HepG2 (cell line): ENCODE measurements around the gene WBP1. TPM values are rescaled to one million over a fixed set of nuclear protein-coding genes. Genes with fewer than 3 reads are reported as not detected.

Source experiments
- CBX5 ChIP-seq: sonication (generic); formaldehyde crosslinking; IDR thresholded peaks from 2 replicates; pipeline ENCODE4 v1.4.0; 2020; ENCODE audit warnings: missing genetic modification reagents, borderline replicate concordance
- ETV5 ChIP-seq: IDR thresholded peaks from 2 replicates; pipeline ENCODE4 v1.6.1; 2018; ENCODE audit warnings: missing biosample characterization, missing genetic modification reagents, inconsistent platforms, borderline replicate concordance
- ETV6 ChIP-seq: sonication (generic); formaldehyde crosslinking; conservative IDR thresholded peaks from 2 replicates; pipeline ENCODE4 v1.4.0; 2020; ENCODE audit warnings: missing genetic modification reagents
- FOXA1 ChIP-seq, 2 experiments: fragments of 450-650 bp in 1 of 2; sonication (generic) in 1 of 2; formaldehyde crosslinking in 1 of 2; IDR thresholded peaks; 2 replicates each; pipeline versions ENCODE4 v1.4.0 to v1.6.1; 2016 to 2020; ENCODE audit warnings: missing genetic modification reagents in 1 of 2
- FOXA3 ChIP-seq: IDR thresholded peaks from 2 replicates; pipeline ENCODE4 v1.6.1; 2016; ENCODE audit warnings: missing genetic modification reagents, missing compliant biosample characterization
- FOXC1 ChIP-seq: sonication (generic); formaldehyde crosslinking; IDR thresholded peaks from 2 replicates; pipeline ENCODE4 v1.8.0; 2022; ENCODE audit warnings: mild to moderate bottlenecking, missing genetic modification reagents, borderline replicate concordance
- HINFP ChIP-seq: sonication (generic); formaldehyde crosslinking; IDR thresholded peaks from 2 replicates; pipeline ENCODE4 v1.4.0; 2020; ENCODE audit warnings: low read depth, mild to moderate bottlenecking, missing genetic modification reagents
- MYC ChIP-seq: sonication (generic); formaldehyde crosslinking; IDR thresholded peaks from 2 replicates; pipeline ENCODE4 v1.9.0; 2021; ENCODE audit warnings: missing genetic modification reagents, borderline replicate concordance
- NAIF1 ChIP-seq: sonication (generic); formaldehyde crosslinking; IDR thresholded peaks from 2 replicates; pipeline ENCODE4 v1.5.0; 2020; ENCODE audit warnings: mild to moderate bottlenecking, missing genetic modification reagents, borderline replicate concordance
- RFXAP ChIP-seq: sonication (generic); formaldehyde crosslinking; IDR thresholded peaks from 2 replicates; pipeline ENCODE4 v1.4.0; 2020; ENCODE audit warnings: missing genetic modification reagents, borderline replicate concordance
- SNAPC2 ChIP-seq: sonication (generic); formaldehyde crosslinking; IDR thresholded peaks from 2 replicates; pipeline ENCODE4 v1.8.1; 2022; ENCODE audit warnings: mild to moderate bottlenecking, missing genetic modification reagents
- SP4 ChIP-seq: sonication (generic); formaldehyde crosslinking; IDR thresholded peaks from 2 replicates; pipeline ENCODE4 v1.8.1; 2023; ENCODE audit warnings: mild to moderate bottlenecking, missing genetic modification reagents
- TAF1 ChIP-seq: sonication (generic); formaldehyde crosslinking; IDR thresholded peaks from 2 replicates; pipeline ENCODE4 v1.4.0; 2020; ENCODE audit warnings: missing genetic modification reagents
- TFDP2 ChIP-seq: sonication (generic); formaldehyde crosslinking; IDR thresholded peaks from 2 replicates; pipeline ENCODE4 v1.4.0; 2020; ENCODE audit warnings: missing genetic modification reagents
- ZNF101 ChIP-seq: sonication (generic); formaldehyde crosslinking; IDR thresholded peaks from 2 replicates; pipeline ENCODE4 v1.4.0; 2020; ENCODE audit warnings: mild to moderate bottlenecking, low read depth, missing genetic modification reagents, borderline replicate concordance
- ZNF629 ChIP-seq: sonication (generic); formaldehyde crosslinking; conservative IDR thresholded peaks from 2 replicates; pipeline ENCODE4 v1.5.0; 2020; ENCODE audit warnings: missing genetic modification reagents
- ZNF687 ChIP-seq: sonication (generic); formaldehyde crosslinking; IDR thresholded peaks from 2 replicates; pipeline ENCODE4 v1.5.1; 2020; ENCODE audit warnings: mild to moderate bottlenecking, missing genetic modification reagents, moderate library complexity
- ZSCAN5A ChIP-seq: sonication (generic); formaldehyde crosslinking; IDR thresholded peaks from 2 replicates; pipeline ENCODE4 v1.8.0; 2022; ENCODE audit warnings: mild to moderate bottlenecking, missing genetic modification reagents, borderline replicate concordance
- polyA plus RNA-seq, 8 experiments: library from polyadenylated mRNA; depleted of rRNA in 3 of 8; stranded (reverse) in 7 of 8; unstranded in 1 of 8; fragments of >200 nt; fragmentation: Illumina TruSeq in 4 of 8; extraction: Trizol in 4 of 8; gene quantifications; 2 replicates each; pipeline versions ENCODE4 v1.2.1 to v1.2.3, GENCODE V29; 2011 to 2016; ENCODE audit warnings: low read depth in 4 of 8, missing spikeins in 1 of 8, mixed read lengths in 1 of 8; ENCODE audit not compliant: insufficient read depth in 1 of 8
- total RNA-seq, 5 experiments: library from RNA; depleted of rRNA; stranded (reverse); fragments of >200 nt; fragmentation: Illumina TruSeq; extraction: Trizol; gene quantifications; 2 replicates each; pipeline ENCODE4 v1.2.3, GENCODE V29; 2016; ENCODE audit warnings: low read depth in 1 of 5

Gene WBP1
- total and polyA plus RNA-seq, 2 of the 13 experiments (the other 11 are each of a cell fraction or from before 2014, with no cell fraction given) = 38.8 to 85.7 TPM

- no peak for TF ChIP-seq ZNF101
- peak; percentile 46; the same call in 1 of the 2 replicates for TF ChIP-seq NAIF1 (CRISPR knock-in tag)
- TF ChIP-seq MYC (CRISPR knock-in tag) = peak; percentile 64; the same call in 1 of the 2 replicates
- TF ChIP-seq ETV5 (CRISPR knock-in tag) = peak; percentile 77; the same call in 1 of the 2 replicates
- no peak for TF ChIP-seq TFDP2 (CRISPR knock-in tag)
- peak; percentile 46; the same call in 1 of the 2 replicates for TF ChIP-seq ZNF629
- TF ChIP-seq FOXA3 (CRISPR knock-in tag) = peak; percentile 73
- TF ChIP-seq ZSCAN5A (CRISPR knock-in tag) = no peak
- no peak for TF ChIP-seq SNAPC2 (CRISPR knock-in tag)
- peak; percentile 54; the same call in 1 of the 2 replicates for TF ChIP-seq RFXAP (CRISPR knock-in tag)
- TF ChIP-seq HINFP (CRISPR knock-in tag) = no peak
- TF ChIP-seq SP4 = peak; percentile 57
- TF ChIP-seq FOXC1 (CRISPR knock-in tag) = peak; percentile 40; the same call in 1 of the 2 replicates
- TF ChIP-seq CBX5 (CRISPR knock-in tag) = peak; percentile 53; the same call in 1 of the 2 replicates
- TF ChIP-seq FOXA1 (IDR thresholded peaks at IDR 0.05) = no peak
- TF ChIP-seq FOXA1 (CRISPR knock-in tag; IDR thresholded peaks at IDR 0.05) = peak; percentile 30; the same call in 1 of the 2 replicates
- 0 out of 2 replicates have a peak, but pooled peaks have one; percentile 18 for TF ChIP-seq ETV6 (CRISPR knock-in tag)
- TF ChIP-seq ZNF687 (CRISPR knock-in tag) = no peak
- TF ChIP-seq TAF1 = peak; percentile 82; the same call in 1 of the 2 replicates
Measured at GRCh38 chr2:74502147-74502719, 44.0 kb downstream of the WBP1 start (continued).
